Activated CD8-positive, alpha-beta memory T cell treated with anti-CD3 and anti-CD28 coated beads, Interleukin-2, amount 10 ng/mL, durations not matched to agents 7 days and 5 days (primary cell): Measurements from ENCODE around the gene PARVG. TPM values are rescaled to one million over a fixed set of nuclear protein-coding genes. Genes with fewer than 3 reads are reported as not detected.

Experiments
- ATAC-seq: fragments of 150-1000 bp; cut with Tn5 transposase; one replicate; pipeline ENCODE4 v1.10.0; 2021; ENCODE audit warnings: moderate library complexity
- CTCF ChIA-PET: fragments of 350-600 bp; sonication (Branson Sonifier 250); formaldehyde crosslinking; loops from one replicate; lab custom pipeline; 2021; ENCODE audit warnings: antibody characterized with exemption; lab: Charles Lee
- DNase-seq: peaks from one replicate; pipeline ENCODE4 v3.0.0-alpha.2; 2020
- H3K27ac Mint-ChIP-seq: one replicate; pipeline ENCODE4 v1.8.0; 2021; ENCODE audit warnings: mild to moderate bottlenecking, mixed read lengths
- H3K27me3 Mint-ChIP-seq: one replicate; pipeline ENCODE4 v1.8.0; 2021; ENCODE audit warnings: mixed read lengths
- H3K36me3 Mint-ChIP-seq: one replicate; pipeline ENCODE4 v1.8.0; 2021; ENCODE audit warnings: mild to moderate bottlenecking, mixed read lengths
- H3K4me1 Mint-ChIP-seq: one replicate; pipeline ENCODE4 v1.8.0; 2021; ENCODE audit warnings: mixed read lengths
- H3K4me3 Mint-ChIP-seq: one replicate; pipeline ENCODE4 v1.8.0; 2021; ENCODE audit warnings: mild to moderate bottlenecking, moderate library complexity, mixed read lengths
- H3K9me3 Mint-ChIP-seq: one replicate; pipeline ENCODE4 v1.8.0; 2022; ENCODE audit warnings: low read depth, mixed read lengths
- total RNA-seq, 2 experiments: library from RNA; stranded (reverse); gene quantifications; one replicate each; pipeline ENCODE4 v1.2.3, GENCODE V29; 2021

PARVG gene
- total RNA-seq, 2 experiments from 2014 or later = 125 to 170 TPM

DNA sequence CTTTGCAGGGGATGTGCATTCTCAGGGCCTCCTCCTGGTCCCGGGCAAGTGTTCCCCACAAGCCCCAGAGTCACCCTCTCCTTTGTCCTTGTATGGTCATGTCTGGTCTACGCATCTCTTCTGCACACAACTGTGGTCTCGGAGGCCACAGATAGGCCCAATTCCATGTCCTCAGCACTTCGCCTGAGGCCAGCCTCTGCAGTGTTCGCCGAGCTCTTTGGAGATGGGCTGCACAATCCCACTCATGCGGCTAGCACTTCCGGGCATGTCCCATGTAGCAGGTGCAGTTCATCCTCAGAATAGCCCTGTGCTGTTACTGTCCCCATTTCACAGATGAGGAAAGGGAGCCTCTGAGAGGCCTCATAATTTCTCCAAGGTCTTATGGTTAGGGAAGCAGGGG, 7.6 kb downstream of the PARVG start:
- Mint-ChIP-seq H3K36me3 (peaks cover 26% of the 10 kb centered on the region), H3K27me3 (no peaks in the 10 kb centered on the region), H3K9me3 (no peaks in the 10 kb centered on the region), H3K27ac (no peak overlapping the region), H3K4me3 (no peak overlapping the region), H3K4me1 (peaks cover 42% of the 10 kb centered on the region)
- DNase-seq (no peak), ATAC-seq (no peak)
- CTCF ChIA-PET = no interaction called here

DNA sequence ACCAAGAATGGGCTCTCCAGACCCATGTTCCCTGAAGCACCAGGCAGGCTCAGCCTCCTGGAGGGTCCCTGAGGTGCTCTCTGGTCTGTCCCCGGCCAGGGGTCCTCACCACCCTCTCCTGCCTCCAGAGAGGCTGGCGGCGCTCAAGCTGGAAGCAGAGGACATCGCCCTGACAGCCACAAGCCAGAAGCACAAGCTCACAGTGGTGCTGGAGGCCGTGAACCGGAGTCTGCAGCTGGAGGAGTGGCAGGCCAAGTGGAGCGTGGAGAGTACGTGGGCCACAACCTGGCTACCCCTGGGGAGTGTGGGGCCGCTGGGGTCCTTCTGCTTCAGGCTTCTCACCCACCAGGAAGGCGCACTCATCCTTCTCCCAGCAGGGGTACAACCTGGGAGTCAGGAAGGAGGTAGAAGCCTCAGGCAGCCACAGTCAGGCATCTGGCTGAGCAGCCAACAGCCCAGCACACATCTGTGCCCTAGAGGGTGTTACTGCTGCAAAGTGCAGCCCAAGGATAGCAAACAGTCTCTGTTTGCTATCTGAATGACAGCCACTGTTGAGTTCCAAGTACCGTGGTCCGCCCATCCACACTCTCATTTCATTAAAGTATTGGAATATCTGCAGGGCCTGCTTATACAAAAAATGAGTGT, 8.4 kb downstream of the PARVG start:
- CTCF ChIA-PET = no interaction called here
- no peaks in the 10 kb centered on the region for H3K9me3 Mint-ChIP-seq
- DNase-seq (no peak), ATAC-seq (no peak)
- peaks cover 30% of the 10 kb centered on the region for H3K36me3 Mint-ChIP-seq
- H3K27me3 Mint-ChIP-seq = no peaks in the 10 kb centered on the region
- H3K4me1 Mint-ChIP-seq = peaks cover 44% of the 10 kb centered on the region
- no peak overlapping the region for H3K27ac Mint-ChIP-seq
- H3K4me3 Mint-ChIP-seq = no peak overlapping the region

DNA sequence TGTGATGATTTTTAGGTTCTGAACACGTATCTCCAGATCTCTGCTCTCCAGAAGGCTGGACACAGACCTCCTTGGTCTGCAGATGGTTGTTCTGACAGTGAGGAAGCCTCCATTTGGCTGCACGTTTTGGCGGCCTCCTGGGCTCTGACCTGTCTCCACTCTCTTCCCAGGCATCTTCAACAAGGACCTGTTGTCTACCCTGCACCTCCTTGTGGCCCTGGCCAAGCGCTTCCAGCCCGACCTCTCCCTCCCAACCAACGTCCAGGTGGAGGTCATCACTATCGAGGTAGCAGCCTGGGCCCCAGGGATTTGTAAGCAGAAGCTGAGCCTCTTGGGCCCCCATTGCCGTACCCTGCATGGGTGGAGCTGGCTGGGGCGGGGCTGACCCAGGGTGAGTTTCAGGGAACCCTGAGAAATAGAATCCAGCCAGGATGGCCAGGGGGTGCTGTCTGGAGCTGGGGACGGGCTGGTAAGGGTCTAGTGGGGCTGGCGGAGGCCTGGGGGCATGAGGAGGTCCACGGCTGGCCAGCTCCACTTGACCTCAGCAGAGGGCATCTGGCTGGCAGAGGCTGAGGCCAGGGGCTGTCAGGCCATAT, 9.8 kb downstream of the PARVG start:
- ATAC-seq = no peak
- CTCF ChIA-PET = interaction anchor here (0.7 kb wide), 1 partner anchor 234 kb away, joined by 4 read pairs; no protein-coding TSS in a partner anchor

DNA sequence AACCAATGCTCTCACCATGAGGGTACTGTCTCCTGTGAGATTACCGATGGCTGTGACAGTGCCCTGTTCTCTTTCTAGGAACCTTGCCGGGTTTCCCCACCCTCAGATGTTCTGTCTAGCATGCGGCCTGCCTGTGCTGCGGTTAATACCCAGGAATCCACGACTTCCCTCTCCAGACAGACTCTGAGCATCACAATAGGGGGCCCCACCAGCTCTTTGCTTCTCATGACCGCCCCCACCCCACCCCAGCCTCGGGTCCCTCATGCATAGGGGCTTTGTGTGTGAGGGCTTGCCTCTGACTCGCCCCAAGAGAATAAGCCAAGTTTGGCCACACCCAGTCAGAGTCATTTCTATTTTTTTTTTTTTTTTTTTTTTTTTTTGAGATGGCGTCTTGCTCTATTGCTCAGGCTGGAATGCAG, 10.3 kb downstream of the PARVG start:
- peak; percentile 59 for ATAC-seq
- H3K9me3 Mint-ChIP-seq = no peaks in the 10 kb centered on the region
- no peak overlapping the region for H3K4me3 Mint-ChIP-seq
- peak; percentile 59 for DNase-seq
- H3K27me3 Mint-ChIP-seq = no peaks in the 10 kb centered on the region
- peaks cover 47% of the 10 kb centered on the region for H3K4me1 Mint-ChIP-seq
- CTCF ChIA-PET = interaction anchor here (0.7 kb wide), 1 partner anchor 234 kb away, joined by 4 read pairs; no protein-coding TSS in a partner anchor
- peaks cover 31% of the 10 kb centered on the region for H3K36me3 Mint-ChIP-seq
- H3K27ac Mint-ChIP-seq = peak overlapping the region; percentile 69

More for the DNA sequence above, 9.8 kb downstream of the PARVG start:
- Mint-ChIP-seq H3K4me1 (peaks cover 47% of the 10 kb centered on the region), H3K36me3 (peaks cover 33% of the 10 kb centered on the region), H3K9me3 (no peaks in the 10 kb centered on the region), H3K27ac (no peak overlapping the region), H3K4me3 (no peak overlapping the region), H3K27me3 (no peaks in the 10 kb centered on the region)
- no peak for DNase-seq

DNA sequence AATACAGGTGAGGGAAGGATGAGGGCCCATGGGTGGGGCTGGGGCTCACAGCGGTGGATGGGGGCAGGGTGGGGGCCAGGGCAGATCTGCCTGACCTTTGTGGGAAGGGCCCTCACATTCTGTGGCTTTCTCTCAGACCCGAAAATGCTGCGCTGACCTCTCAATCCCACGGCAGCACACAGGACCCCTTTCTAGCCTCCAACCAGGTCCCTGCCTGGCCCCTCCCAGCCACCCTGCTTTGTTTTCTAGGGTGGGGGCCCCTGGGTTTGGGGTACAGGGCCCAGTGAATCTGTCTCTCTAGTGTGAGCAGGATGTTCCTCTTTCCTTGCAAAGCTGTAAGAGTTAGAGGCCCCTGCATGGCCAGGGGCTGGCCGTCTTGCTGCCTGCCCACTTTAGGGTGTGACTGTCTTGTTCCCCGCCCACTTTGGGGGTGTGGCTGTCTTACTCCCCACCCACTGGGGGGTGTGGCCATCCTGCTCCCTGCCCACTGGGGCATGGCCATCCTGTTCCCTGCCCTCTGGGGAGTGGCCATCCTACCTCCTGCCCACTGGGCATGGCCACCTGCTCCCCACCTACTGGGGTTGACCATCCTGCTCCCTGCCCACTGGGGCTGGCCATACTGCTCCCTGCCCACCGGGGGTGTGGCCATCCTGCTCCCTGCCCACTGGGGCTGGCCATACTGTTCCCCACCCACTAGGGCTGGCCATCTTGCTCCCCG, 11.5 kb downstream of the PARVG start:
- peaks cover 25% of the 10 kb centered on the region for H3K36me3 Mint-ChIP-seq
- H3K4me1 Mint-ChIP-seq = peaks cover 47% of the 10 kb centered on the region
- peak; percentile 52 for ATAC-seq
- no peaks in the 10 kb centered on the region for H3K27me3 Mint-ChIP-seq
- H3K4me3 Mint-ChIP-seq = no peak overlapping the region
- H3K27ac Mint-ChIP-seq = no peak overlapping the region
- no peaks in the 10 kb centered on the region for H3K9me3 Mint-ChIP-seq
- CTCF ChIA-PET = no interaction called here
- peak; percentile 70 for DNase-seq

DNA sequence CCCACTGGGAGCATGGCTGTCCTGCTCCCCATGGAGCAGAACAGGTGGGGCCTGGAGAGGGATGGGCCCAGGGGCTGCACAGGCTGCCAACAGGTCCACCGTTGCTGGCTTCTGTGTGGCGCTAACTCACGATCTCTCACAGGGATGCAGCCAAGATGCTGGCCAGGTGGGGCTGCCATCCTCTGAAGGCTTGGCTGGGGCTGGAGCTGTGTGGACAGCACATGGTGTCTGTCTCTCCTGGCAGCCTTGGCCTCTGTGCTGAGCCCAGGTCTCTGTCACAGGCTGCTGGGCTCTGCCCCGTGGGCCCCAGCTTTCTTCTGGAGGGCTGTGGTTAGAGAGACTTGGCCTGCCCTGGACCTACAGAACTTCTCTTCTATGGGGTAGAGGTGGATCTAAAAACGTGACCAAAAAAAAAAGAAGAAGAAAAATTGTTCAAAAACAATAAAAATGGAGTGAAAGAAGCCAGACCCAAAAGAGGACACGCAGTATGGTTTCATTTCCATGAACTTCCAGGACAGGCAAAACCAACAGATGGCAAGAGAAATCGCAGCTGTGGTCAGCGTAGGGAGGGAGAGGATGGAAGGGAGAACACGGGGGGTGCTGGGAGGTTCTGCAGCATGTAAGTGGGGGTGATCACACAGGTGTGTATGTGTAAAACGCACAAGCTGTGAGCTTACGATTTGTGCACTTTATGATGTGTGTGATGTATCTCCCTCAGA, 12.2 kb downstream of the PARVG start:
- Mint-ChIP-seq H3K9me3 (no peaks in the 10 kb centered on the region), H3K27me3 (no peaks in the 10 kb centered on the region), H3K27ac (peak overlapping the region; percentile 44), H3K4me3 (no peak overlapping the region), H3K36me3 (peaks cover 25% of the 10 kb centered on the region), H3K4me1 (peaks cover 47% of the 10 kb centered on the region)
- CTCF ChIA-PET = no interaction called here
- DNase-seq (no peak), ATAC-seq (no peak)

DNA sequence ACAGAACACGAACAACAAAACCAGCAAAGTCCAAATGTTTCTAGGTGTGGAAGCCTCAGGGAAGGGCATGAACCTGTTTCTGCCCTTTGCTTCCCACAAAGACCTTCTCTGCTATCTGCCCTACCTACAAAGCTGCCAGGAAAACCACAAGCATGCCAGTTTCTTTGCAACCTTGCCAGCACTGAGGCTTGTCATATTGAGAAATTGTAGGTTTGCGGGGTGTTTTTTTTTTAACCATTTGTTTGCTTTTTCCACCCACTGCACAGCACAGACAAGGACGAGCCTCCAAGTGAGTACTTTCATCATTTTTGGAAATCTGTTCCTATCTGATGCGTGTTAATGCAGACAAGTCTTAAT, 12.8 kb downstream of the PARVG start:
- H3K36me3 Mint-ChIP-seq = peaks cover 25% of the 10 kb centered on the region
- ATAC-seq (no peak), DNase-seq (peak; percentile 50)
- no peak overlapping the region for H3K4me3 Mint-ChIP-seq
- CTCF ChIA-PET = no interaction called here
- H3K27ac Mint-ChIP-seq = no peak overlapping the region
- no peaks in the 10 kb centered on the region for H3K27me3 Mint-ChIP-seq
- no peaks in the 10 kb centered on the region for H3K9me3 Mint-ChIP-seq
- peaks cover 47% of the 10 kb centered on the region for H3K4me1 Mint-ChIP-seq

DNA sequence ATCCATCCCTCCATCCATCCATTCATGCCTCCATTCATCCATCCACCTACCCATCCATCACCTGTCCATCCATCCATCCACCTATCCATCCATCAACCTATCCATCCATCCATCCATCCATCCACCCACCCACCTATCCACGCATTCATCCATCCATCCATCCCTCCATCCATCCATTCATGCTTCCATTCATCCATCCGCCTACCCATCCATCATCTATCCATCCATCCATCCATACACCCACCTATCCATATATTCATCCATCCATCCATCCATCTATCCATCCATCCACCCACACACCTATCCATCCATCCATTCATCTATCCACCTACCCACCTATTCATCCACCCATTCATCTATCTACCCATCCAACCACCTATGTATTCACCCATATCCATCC, 13.8 kb downstream of the PARVG start:
- H3K4me3 Mint-ChIP-seq = no peak overlapping the region
- no peaks in the 10 kb centered on the region for H3K9me3 Mint-ChIP-seq
- no peaks in the 10 kb centered on the region for H3K27me3 Mint-ChIP-seq
- no peak overlapping the region for H3K27ac Mint-ChIP-seq
- peaks cover 53% of the 10 kb centered on the region for H3K4me1 Mint-ChIP-seq
- CTCF ChIA-PET = no interaction called here
- H3K36me3 Mint-ChIP-seq = peaks cover 32% of the 10 kb centered on the region
- no peak for ATAC-seq
- DNase-seq = no peak

DNA sequence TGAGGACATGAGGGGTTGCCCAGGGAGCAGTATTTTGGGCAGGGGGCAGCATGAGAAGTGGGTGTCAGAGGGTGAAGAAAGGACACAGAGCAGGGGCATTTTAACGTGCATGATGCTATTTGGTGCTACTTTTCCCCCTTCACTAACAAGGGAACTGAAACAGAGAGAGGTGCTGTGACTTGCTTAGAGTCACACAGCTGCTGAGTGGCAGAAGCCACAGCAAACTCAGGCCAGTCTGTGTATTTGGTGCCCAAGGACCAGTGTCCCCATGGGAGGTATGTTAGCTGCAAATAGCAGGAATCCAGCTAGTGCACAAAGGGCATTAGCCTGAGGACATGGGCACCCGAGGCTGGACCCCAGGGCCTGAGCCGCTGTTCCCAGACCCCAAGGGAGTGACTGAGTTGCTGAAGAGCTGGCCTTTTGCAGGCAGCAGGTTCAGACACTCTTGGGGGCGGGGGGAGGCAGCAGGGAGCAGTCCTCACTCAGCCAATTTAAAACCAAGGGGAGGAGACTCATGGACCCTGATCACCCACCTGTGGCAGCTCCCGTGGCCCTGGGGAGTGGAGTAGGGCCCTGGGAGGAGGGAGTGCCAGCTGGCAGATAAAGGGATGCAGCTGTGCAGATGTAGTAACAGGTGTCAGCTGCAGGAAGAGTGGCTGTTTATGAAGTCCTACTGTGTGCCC, 14.6 kb downstream of the PARVG start:
- no peak for DNase-seq
- Mint-ChIP-seq H3K27me3 (no peaks in the 10 kb centered on the region), H3K27ac (no peak overlapping the region), H3K4me3 (no peak overlapping the region), H3K36me3 (peaks cover 33% of the 10 kb centered on the region), H3K9me3 (no peaks in the 10 kb centered on the region), H3K4me1 (peaks cover 53% of the 10 kb centered on the region)
- no peak for ATAC-seq
- CTCF ChIA-PET = interaction anchor here (1.7 kb wide), 1 partner anchor 14 kb away, joined by 8 read pairs; the partner anchor contains the start of gene PARVG

DNA sequence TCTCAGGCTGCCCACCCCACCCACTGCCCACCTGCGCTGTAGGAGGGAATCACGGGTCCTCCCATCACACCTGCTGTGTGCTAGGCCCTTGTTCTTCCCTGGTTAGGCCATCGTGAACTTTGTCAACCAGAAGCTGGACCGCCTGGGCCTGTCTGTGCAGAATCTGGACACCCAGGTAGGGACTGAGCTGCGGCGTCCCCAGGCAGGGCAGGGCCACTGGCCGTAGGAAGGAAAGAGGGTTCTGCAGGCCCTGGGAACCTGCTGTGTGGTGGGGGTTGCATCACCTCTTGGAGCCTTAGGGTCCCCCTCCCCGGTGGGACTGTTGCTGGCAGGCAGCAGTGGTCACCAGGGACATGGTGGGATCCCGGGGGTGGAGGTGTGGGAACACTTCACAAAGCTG, 15.5 kb downstream of the PARVG start:
- Mint-ChIP-seq H3K27me3 (no peaks in the 10 kb centered on the region), H3K27ac (no peak overlapping the region), H3K4me3 (no peak overlapping the region), H3K4me1 (peaks cover 53% of the 10 kb centered on the region), H3K9me3 (no peaks in the 10 kb centered on the region), H3K36me3 (peaks cover 33% of the 10 kb centered on the region)
- ATAC-seq (no peak), DNase-seq (no peak)
- CTCF ChIA-PET = interaction anchor here (1.7 kb wide), 1 partner anchor 15 kb away, joined by 8 read pairs; the partner anchor contains the start of gene PARVG

DNA sequence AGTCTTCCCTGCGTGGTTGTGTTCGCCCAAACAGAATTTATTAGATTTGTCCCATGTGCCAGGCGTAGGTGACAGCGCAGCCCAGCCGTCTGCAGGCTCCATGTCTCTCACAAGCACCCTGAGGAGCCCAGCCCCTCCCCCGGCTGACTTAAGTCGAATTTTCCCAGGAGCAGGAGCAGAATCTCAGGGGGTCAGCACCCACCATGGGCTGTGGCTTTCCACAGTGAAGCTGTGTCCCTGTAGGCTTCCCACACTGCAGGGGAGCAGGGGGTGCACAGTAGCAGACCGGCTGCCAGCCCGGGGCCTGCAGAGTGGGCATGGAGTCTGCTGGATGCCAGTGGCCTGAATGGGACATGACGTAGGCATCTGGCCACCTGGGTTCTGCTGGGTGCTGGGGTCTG, 16.0 kb downstream of the PARVG start:
- H3K4me3 Mint-ChIP-seq = no peak overlapping the region
- no peaks in the 10 kb centered on the region for H3K27me3 Mint-ChIP-seq
- no peaks in the 10 kb centered on the region for H3K9me3 Mint-ChIP-seq
- H3K27ac Mint-ChIP-seq = no peak overlapping the region
- peaks cover 31% of the 10 kb centered on the region for H3K36me3 Mint-ChIP-seq
- no peak for ATAC-seq
- no peak for DNase-seq
- peaks cover 48% of the 10 kb centered on the region for H3K4me1 Mint-ChIP-seq
- CTCF ChIA-PET = no interaction called here

DNA sequence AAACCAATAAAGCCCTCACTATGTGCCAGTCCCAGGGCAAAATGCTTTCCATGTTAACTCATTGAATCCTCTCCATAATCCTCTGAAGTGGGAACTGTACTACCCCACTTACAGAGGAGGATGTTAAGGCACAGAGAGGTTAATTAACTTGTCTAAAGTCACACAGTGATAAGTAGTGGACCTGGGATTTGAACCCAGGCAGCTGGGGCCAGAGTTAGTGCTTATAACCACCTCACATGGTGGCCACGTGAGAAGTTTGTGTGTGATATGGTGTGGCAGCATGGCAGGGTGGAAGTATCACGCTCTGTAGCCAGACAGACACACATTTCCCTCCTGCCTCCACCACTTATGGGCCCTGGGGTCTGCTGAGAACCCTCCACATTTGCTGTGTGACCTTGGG, 16.5 kb downstream of the PARVG start:
- ATAC-seq (no peak), DNase-seq (no peak)
- Mint-ChIP-seq H3K27me3 (no peaks in the 10 kb centered on the region), H3K4me3 (no peak overlapping the region), H3K9me3 (no peaks in the 10 kb centered on the region), H3K27ac (no peak overlapping the region), H3K4me1 (peaks cover 45% of the 10 kb centered on the region), H3K36me3 (peaks cover 33% of the 10 kb centered on the region)
- CTCF ChIA-PET = no interaction called here

DNA sequence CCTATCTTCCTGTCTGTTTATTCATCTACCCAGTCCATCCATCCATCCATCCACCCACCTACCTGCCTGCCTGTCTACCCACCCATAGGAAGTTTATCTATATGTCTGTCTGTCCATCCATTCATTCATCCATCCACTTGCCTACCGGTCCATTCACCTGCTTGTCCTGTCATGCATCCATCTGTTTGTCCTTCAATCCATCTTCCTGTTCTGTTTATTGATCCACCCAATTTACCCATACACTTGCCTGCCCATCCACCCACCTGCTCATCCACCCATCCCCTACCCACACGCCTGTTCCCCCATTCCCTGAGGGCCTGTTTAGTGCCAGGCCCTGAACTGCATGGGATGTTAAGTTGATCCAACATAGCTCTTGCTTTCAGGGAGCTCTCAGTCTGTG, 18.4 kb downstream of the PARVG start:
- ATAC-seq (no peak), DNase-seq (no peak)
- CTCF ChIA-PET = interaction anchor here (1.3 kb wide), 1 partner anchor 206 kb away, joined by 4 read pairs; no protein-coding TSS in a partner anchor
- H3K36me3 Mint-ChIP-seq = peaks cover 26% of the 10 kb centered on the region
- H3K4me1 Mint-ChIP-seq = peaks cover 26% of the 10 kb centered on the region
- no peak overlapping the region for H3K4me3 Mint-ChIP-seq
- no peaks in the 10 kb centered on the region for H3K27me3 Mint-ChIP-seq
- H3K27ac Mint-ChIP-seq = no peak overlapping the region
- no peaks in the 10 kb centered on the region for H3K9me3 Mint-ChIP-seq
